Prostate gland (tissue), 2 donors: ENCODE measurements around the gene GALNTL6.

Source experiments
- CTCF ChIP-seq, 4 experiments: fragments of 200-600 bp in 2 of 4; fragments of 450-650 bp in 2 of 4; sonication (generic) in 2 of 4; IDR thresholded peaks; 1 replicate in 3 of 4; 2 replicates in 1 of 4; pipeline ENCODE4 v1.5.1; 2016 to 2019; ENCODE audit warnings: antibody characterized with exemption in 4 of 4, mild to moderate bottlenecking in 2 of 4, moderate library complexity in 2 of 4
- POLR2A ChIP-seq: fragments of 450-650 bp; IDR thresholded peaks from one replicate; pipeline ENCODE4 v1.6.1; 2016; ENCODE audit warnings: antibody characterized with exemption, mild to moderate bottlenecking
- POLR2AphosphoS5 ChIP-seq: sonication (generic); formaldehyde crosslinking; IDR thresholded peaks from one replicate; pipeline ENCODE4 v1.6.1; 2017; ENCODE audit warnings: antibody characterized with exemption

GRCh38 chr4:172630280-172630679 is 817.1 kb downstream of the GALNTL6 start:
- TF ChIP-seq POLR2AphosphoS5 (no peak), CTCF (IDR thresholded peaks at IDR 0.05) (no peak), POLR2A (no peak)
